Gastroesophageal sphincter (tissue), 3 donors: ENCODE data around the gene MAP3K14.

ENCODE experiments used
- CTCF ChIP-seq, 4 experiments: fragments of 200-600 bp in 2 of 4; fragments of 450-650 bp in 2 of 4; sonication (generic) in 1 of 4; IDR thresholded peaks; one replicate each; pipeline ENCODE4 v1.5.1; 2017 to 2019; ENCODE audit warnings: antibody characterized with exemption in 4 of 4, mild to moderate bottlenecking in 2 of 4, moderate library complexity in 2 of 4
- EP300 ChIP-seq: sonication (generic); formaldehyde crosslinking; IDR thresholded peaks from one replicate; pipeline ENCODE4 v1.6.1; 2017; ENCODE audit warnings: antibody characterized with exemption, mild to moderate bottlenecking
- POLR2AphosphoS5 ChIP-seq: sonication (generic); formaldehyde crosslinking; IDR thresholded peaks from one replicate; pipeline ENCODE4 v1.6.1; 2017; ENCODE audit warnings: antibody characterized with exemption

- TF ChIP-seq CTCF (IDR thresholded peaks at IDR 0.05) (no peak), EP300 (no peak), POLR2AphosphoS5 (no peak)
Measured at GRCh38 chr17:45253879-45254278, 62.9 kb downstream of the MAP3K14 start.
